Activated naive CD8-positive, alpha-beta T cell (primary cell): ENCODE data around the gene ARFGEF2.
"Not testable (repeated sequence)": the region's sequence is repeated elsewhere in the genome, so short reads cannot be mapped to it uniquely, and the experiment has no call there.

Experiments used
- H3K27ac Mint-ChIP-seq: one replicate; pipeline ENCODE4 v1.8.0; 2021; ENCODE audit warnings: mixed read lengths
- H3K27me3 Mint-ChIP-seq: one replicate; pipeline ENCODE4 v1.8.0; 2021; ENCODE audit warnings: mixed read lengths
- H3K36me3 Mint-ChIP-seq: one replicate; pipeline ENCODE4 v1.8.0; 2021; ENCODE audit warnings: mixed read lengths
- H3K4me1 Mint-ChIP-seq: one replicate; pipeline ENCODE4 v1.8.0; 2021; ENCODE audit warnings: low read depth, mixed read lengths
- H3K4me3 Mint-ChIP-seq: one replicate; pipeline ENCODE4 v1.8.0; 2021; ENCODE audit warnings: mild to moderate bottlenecking, mixed read lengths
- H3K9me3 Mint-ChIP-seq: one replicate; pipeline ENCODE4 v1.8.0; 2021; ENCODE audit warnings: low read depth, mixed read lengths

Gene ARFGEF2

GRCh38 chr20:48930878-48931277, 9.4 kb downstream of the ARFGEF2 start:
- Mint-ChIP-seq H3K4me1 (peaks cover 25% of the 10 kb centered on the region), H3K9me3 (no peaks in the 10 kb centered on the region), H3K4me3 (no peak overlapping the region), H3K27ac (no peak overlapping the region), H3K27me3 (no peaks in the 10 kb centered on the region), H3K36me3 (peaks cover 6% of the 10 kb centered on the region)

GRCh38 chr20:48931527-48932374, 10.2 kb downstream of the ARFGEF2 start:
- no peaks in the 10 kb centered on the region for H3K9me3 Mint-ChIP-seq
- peaks cover 6% of the 10 kb centered on the region for H3K36me3 Mint-ChIP-seq
- H3K4me3 Mint-ChIP-seq: no peak overlapping the region
- no peak overlapping the region for H3K27ac Mint-ChIP-seq
- no peaks in the 10 kb centered on the region for H3K27me3 Mint-ChIP-seq
- peaks cover 21% of the 10 kb centered on the region for H3K4me1 Mint-ChIP-seq

- H3K4me1 Mint-ChIP-seq: peaks cover 25% of the 10 kb centered on the region
- no peak overlapping the region for H3K4me3 Mint-ChIP-seq
- no peaks in the 10 kb centered on the region for H3K27me3 Mint-ChIP-seq
These were observed 10.9 kb downstream of the ARFGEF2 start for GRCh38 chr20:48932375-48932941.

GRCh38 chr20:48933017-48933766, 11.7 kb downstream of the ARFGEF2 start:
- Mint-ChIP-seq H3K4me3 (no peak overlapping the region), H3K9me3 (no peaks in the 10 kb centered on the region), H3K4me1 (peaks cover 29% of the 10 kb centered on the region), H3K36me3 (peaks cover 6% of the 10 kb centered on the region), H3K27me3 (no peaks in the 10 kb centered on the region), H3K27ac (peak overlapping the region; percentile 59)

More at GRCh38 chr20:48932375-48932941, 10.9 kb downstream of the ARFGEF2 start:
- Mint-ChIP-seq H3K27ac (no peak overlapping the region), H3K9me3 (no peaks in the 10 kb centered on the region), H3K36me3 (peaks cover 6% of the 10 kb centered on the region)

- H3K36me3 Mint-ChIP-seq, H3K27me3 Mint-ChIP-seq, H3K9me3 Mint-ChIP-seq, H3K4me3 Mint-ChIP-seq: not testable (repeated sequence)
- peaks cover 38% of the 10 kb centered on the region for H3K4me1 Mint-ChIP-seq
- H3K27ac Mint-ChIP-seq: peak overlapping the region; percentile 62
These were observed 12.9 kb downstream of the ARFGEF2 start for GRCh38 chr20:48934273-48934877.

GRCh38 chr20:48934966-48935365, 13.5 kb downstream of the ARFGEF2 start:
- H3K36me3 Mint-ChIP-seq, H3K27me3 Mint-ChIP-seq, H3K4me3 Mint-ChIP-seq, H3K9me3 Mint-ChIP-seq: not testable (repeated sequence)
- Mint-ChIP-seq H3K27ac (peak overlapping the region; percentile 62), H3K4me1 (peaks cover 44% of the 10 kb centered on the region)

GRCh38 chr20:48936178-48936577, 14.7 kb downstream of the ARFGEF2 start:
- not testable (repeated sequence) for H3K27me3 Mint-ChIP-seq, H3K36me3 Mint-ChIP-seq
- H3K4me1 Mint-ChIP-seq: peaks cover 49% of the 10 kb centered on the region

GRCh38 chr20:48937674-48938073, 16.2 kb downstream of the ARFGEF2 start:
- Mint-ChIP-seq H3K4me3 (no peak overlapping the region), H3K27me3 (no peaks in the 10 kb centered on the region), H3K9me3 (no peaks in the 10 kb centered on the region), H3K27ac (no peak overlapping the region), H3K36me3 (peaks cover 6% of the 10 kb centered on the region), H3K4me1 (peaks cover 51% of the 10 kb centered on the region)

More at GRCh38 chr20:48936178-48936577, 14.7 kb downstream of the ARFGEF2 start:
- not testable (repeated sequence) for H3K27ac Mint-ChIP-seq, H3K4me3 Mint-ChIP-seq, H3K9me3 Mint-ChIP-seq

GRCh38 chr20:48938670-48939069, 17.2 kb downstream of the ARFGEF2 start:
- H3K4me1 Mint-ChIP-seq: peaks cover 46% of the 10 kb centered on the region
- H3K27ac Mint-ChIP-seq: no peak overlapping the region
- H3K36me3 Mint-ChIP-seq: peaks cover 3% of the 10 kb centered on the region
- no peaks in the 10 kb centered on the region for H3K27me3 Mint-ChIP-seq
- no peak overlapping the region for H3K4me3 Mint-ChIP-seq
- no peaks in the 10 kb centered on the region for H3K9me3 Mint-ChIP-seq

GRCh38 chr20:48940170-48940569, 18.7 kb downstream of the ARFGEF2 start:
- no peaks in the 10 kb centered on the region for H3K9me3 Mint-ChIP-seq
- no peak overlapping the region for H3K4me3 Mint-ChIP-seq
- no peaks in the 10 kb centered on the region for H3K27me3 Mint-ChIP-seq
- peaks cover 37% of the 10 kb centered on the region for H3K4me1 Mint-ChIP-seq
- H3K27ac Mint-ChIP-seq: no peak overlapping the region
- no peaks in the 10 kb centered on the region for H3K36me3 Mint-ChIP-seq

- H3K27me3 Mint-ChIP-seq: no peaks in the 10 kb centered on the region
- H3K9me3 Mint-ChIP-seq: no peaks in the 10 kb centered on the region
- H3K36me3 Mint-ChIP-seq: no peaks in the 10 kb centered on the region
- H3K27ac Mint-ChIP-seq: no peak overlapping the region
- H3K4me3 Mint-ChIP-seq: no peak overlapping the region
- H3K4me1 Mint-ChIP-seq: peaks cover 37% of the 10 kb centered on the region
These were observed 20.0 kb downstream of the ARFGEF2 start for GRCh38 chr20:48941467-48941866.

- Mint-ChIP-seq H3K27me3 (no peaks in the 10 kb centered on the region), H3K4me1 (peaks cover 26% of the 10 kb centered on the region), H3K9me3 (no peaks in the 10 kb centered on the region), H3K27ac (no peak overlapping the region), H3K36me3 (no peaks in the 10 kb centered on the region), H3K4me3 (no peak overlapping the region)
These were observed 21.2 kb downstream of the ARFGEF2 start for GRCh38 chr20:48942730-48943129.

- Mint-ChIP-seq H3K27ac (no peak overlapping the region), H3K4me3 (no peak overlapping the region), H3K36me3 (peaks cover 3% of the 10 kb centered on the region), H3K27me3 (no peaks in the 10 kb centered on the region), H3K9me3 (no peaks in the 10 kb centered on the region), H3K4me1 (peaks cover 9% of the 10 kb centered on the region)
These were observed 23.3 kb downstream of the ARFGEF2 start for GRCh38 chr20:48944663-48945297.

- H3K36me3 Mint-ChIP-seq: peaks cover 3% of the 10 kb centered on the region
- H3K27me3 Mint-ChIP-seq: no peaks in the 10 kb centered on the region
- no peak overlapping the region for H3K4me3 Mint-ChIP-seq
These were observed 24.5 kb downstream of the ARFGEF2 start for GRCh38 chr20:48945840-48946514.

More at GRCh38 chr20:48945840-48946514, 24.5 kb downstream of the ARFGEF2 start:
- Mint-ChIP-seq H3K27ac (no peak overlapping the region), H3K9me3 (no peaks in the 10 kb centered on the region), H3K4me1 (peaks cover 2% of the 10 kb centered on the region)
